RWPE1 (cell line): ENCODE measurements around the gene PIAS1.

ENCODE experiments used
- CTCF ChIA-PET: fragments of 350-600 bp; sonication (Branson Sonifier 250); formaldehyde crosslinking; extraction: SDS; loops from one replicate; lab custom pipeline; 2021; lab: Yijun Ruan, JAX
- POLR2A ChIA-PET: fragments of 400-600 bp; formaldehyde crosslinking; extraction: SDS; loops from one replicate; lab custom pipeline; 2020; ENCODE audit warnings: antibody characterized with exemption; ENCODE audit not compliant: low non-redundant PET; lab: Yijun Ruan, JAX
- DNase-seq: peaks from one replicate; pipeline ENCODE4 v3.0.0; 2012; ENCODE audit warnings: low spot score
- H3K27ac ChIP-seq: fragments of 450-650 bp; 2 replicates; pipeline ENCODE4 v1.5.1; 2017
- CTCF ChIP-seq: fragments of 450-650 bp; conservative IDR thresholded peaks from 2 replicates; pipeline ENCODE4 v1.5.1; 2017; ENCODE audit warnings: low read depth, mild to moderate bottlenecking

Gene PIAS1

DNA sequence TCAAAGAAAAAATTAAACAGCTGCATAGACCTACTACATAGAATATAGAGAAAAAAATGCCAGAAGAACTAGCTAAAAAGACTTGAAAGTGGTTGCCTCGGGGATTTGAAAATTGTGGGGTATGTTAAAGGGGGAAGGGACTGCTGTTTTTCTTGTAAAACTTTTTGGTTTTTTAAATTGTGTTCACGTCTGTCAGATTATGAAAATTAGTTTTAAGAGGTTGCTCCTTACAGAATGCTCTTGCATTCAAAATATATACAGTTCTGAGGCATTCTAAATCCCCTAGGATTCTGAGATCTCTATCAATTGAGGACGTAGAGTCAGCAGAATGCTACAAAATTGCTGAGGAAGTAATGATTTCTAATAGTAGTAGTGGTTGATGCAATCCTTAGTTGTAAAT is 28.6 kb downstream of the PIAS1 start:
- ChIA-PET CTCF (interaction anchor here (0.6 kb wide), 1 partner anchor 199 kb away, joined by 6 read pairs; no protein-coding TSS in a partner anchor), POLR2A (no interaction called here)
- no peak overlapping the region for H3K27ac ChIP-seq
- TF ChIP-seq CTCF: no peak
- no peak for DNase-seq

DNA sequence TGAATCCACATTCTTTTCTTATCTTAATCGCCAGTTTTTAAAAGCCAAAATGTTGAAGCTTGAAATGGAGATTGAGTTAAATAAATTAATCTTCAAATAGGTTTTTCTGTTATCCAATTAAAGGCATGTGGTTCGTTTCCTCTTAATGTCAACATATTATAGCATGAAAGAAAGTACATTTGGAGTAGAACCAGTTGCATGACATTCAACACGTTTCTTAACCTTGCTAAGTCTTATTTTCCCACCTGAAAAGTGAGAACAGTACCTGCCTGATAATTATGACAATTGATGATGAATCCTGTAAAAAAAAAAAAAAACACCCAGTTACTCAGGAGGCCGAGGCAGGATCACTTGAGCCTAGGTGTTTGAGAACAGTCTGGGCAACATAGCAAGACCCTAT is 29.3 kb downstream of the PIAS1 start:
- DNase-seq: no peak
- no peak overlapping the region for H3K27ac ChIP-seq
- no peak for TF ChIP-seq CTCF
- POLR2A ChIA-PET: no interaction called here
- CTCF ChIA-PET: no interaction called here

GRCh38 chr15:68085052-68085451 is 30.9 kb downstream of the PIAS1 start:
- no peak for DNase-seq
- no peak overlapping the region for H3K27ac ChIP-seq
- CTCF ChIA-PET: interaction anchor here (0.8 to 1.7 kb wide), 2 partner anchors 55 to 222 kb away, joined by 3 to 4 read pairs; no protein-coding TSS in a partner anchor
- no peak for TF ChIP-seq CTCF
- POLR2A ChIA-PET: interaction anchor here (0.6 kb wide), 1 partner anchor 762 kb away, joined by 4 read pairs; no protein-coding TSS in a partner anchor

DNA sequence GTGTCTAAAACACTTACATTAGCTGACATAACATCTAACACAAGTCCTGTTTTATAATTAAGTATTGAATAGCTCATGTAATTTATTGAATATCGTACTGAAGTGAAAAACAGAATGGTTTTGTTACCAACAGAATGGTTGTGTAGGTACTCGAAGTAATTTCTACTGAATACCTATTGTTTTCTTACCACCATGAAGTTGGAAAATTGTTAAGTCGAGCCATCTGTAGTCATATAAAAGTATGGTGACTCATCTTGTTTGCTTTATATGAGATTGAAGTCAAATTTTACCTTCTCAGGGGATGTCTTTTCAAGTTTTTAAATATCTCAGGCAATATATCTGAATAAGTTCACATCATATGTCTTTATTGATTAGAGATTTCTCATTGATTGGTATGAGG is 37.6 kb downstream of the PIAS1 start:
- ChIA-PET CTCF (no interaction called here), POLR2A (no interaction called here)
- no peak for TF ChIP-seq CTCF
- H3K27ac ChIP-seq: no peak overlapping the region
- no peak for DNase-seq

DNA sequence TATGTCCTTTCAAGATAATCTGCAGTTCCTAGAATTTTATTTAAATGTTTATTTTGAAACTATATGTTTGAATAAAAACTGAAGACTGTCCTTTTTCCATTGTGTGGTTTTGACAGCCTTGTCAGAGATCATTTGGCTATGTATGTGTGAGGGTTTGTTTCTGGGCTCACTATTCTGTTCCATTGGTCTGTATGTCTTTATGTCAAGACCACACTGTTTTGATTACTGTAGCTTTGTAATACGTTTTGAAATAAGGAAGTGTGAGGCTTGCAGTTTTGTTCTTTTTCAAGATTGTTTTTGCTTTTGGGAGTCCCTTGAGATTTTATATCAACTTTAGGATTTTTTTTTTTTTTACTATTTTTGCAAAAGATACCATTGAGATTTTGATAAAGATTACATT is 42.0 kb downstream of the PIAS1 start:
- CTCF ChIA-PET: interaction anchor here (0.7 kb wide), 1 partner anchor 34 kb away, joined by 3 read pairs; no protein-coding TSS in a partner anchor
- no peak for DNase-seq
- POLR2A ChIA-PET: no interaction called here
- TF ChIP-seq CTCF: no peak
- no peak overlapping the region for H3K27ac ChIP-seq

GRCh38 chr15:68097029-68097428 is 42.9 kb downstream of the PIAS1 start:
- H3K27ac ChIP-seq: no peak overlapping the region
- POLR2A ChIA-PET: no interaction called here
- DNase-seq: no peak
- TF ChIP-seq CTCF: no peak
- CTCF ChIA-PET: interaction anchor here (0.5 to 0.6 kb wide), 2 partner anchors 98 to 172 kb away, joined by 4 to 6 read pairs; no protein-coding TSS in a partner anchor
